Lung (tissue), 12 donors: ENCODE measurements around the gene PLA2G2F. TPM values are rescaled to one million over a fixed set of nuclear protein-coding genes. Genes with fewer than 3 reads are reported as not detected.

Source experiments
- ATAC-seq: fragments of 200-7000 bp; cut with Tn5 transposase; one replicate; pipeline ENCODE4 v1.9.1; 2020; ENCODE audit warnings: moderate number of reproducible peaks; ENCODE audit not compliant: insufficient read depth, low FRiP score
- DNase-seq, 3 donors: peaks; one replicate each; pipeline ENCODE4 v3.0.0-alpha.2; 2013 to 2017
- H3K27ac ChIP-seq, 2 donors: one replicate each; pipeline ENCODE4 v1.5.1; 2013; ENCODE audit warnings: mild to moderate bottlenecking in 2 of 2, moderate library complexity in 2 of 2, control low read depth in 1 of 2, inconsistent platforms in 1 of 2, low read depth in 1 of 2, low read length in 1 of 2
- H3K27me3 ChIP-seq, 3 donors: one replicate each; pipeline ENCODE4 v1.5.1; 2013; ENCODE audit warnings: low read length in 2 of 3; ENCODE audit not compliant: control insufficient read depth in 3 of 3, insufficient read depth in 3 of 3
- H3K36me3 ChIP-seq, 4 donors: one replicate each; pipeline ENCODE4 v1.5.1; 2013; ENCODE audit warnings: low read length in 4 of 4, mild to moderate bottlenecking in 1 of 4, moderate library complexity in 1 of 4; ENCODE audit not compliant: control insufficient read depth in 4 of 4, insufficient read depth in 4 of 4
- H3K4me1 ChIP-seq, 5 donors: one replicate each; pipeline ENCODE4 v1.5.1; 2013; ENCODE audit warnings: low read length in 5 of 5, mild to moderate bottlenecking in 2 of 5, moderate library complexity in 1 of 5; ENCODE audit not compliant: control insufficient read depth in 5 of 5, insufficient read depth in 5 of 5
- H3K4me3 ChIP-seq: one replicate; pipeline ENCODE4 v1.5.1; 2013; ENCODE audit warnings: mild to moderate bottlenecking, control low read depth, moderate library complexity
- H3K9ac ChIP-seq, 2 donors: one replicate each; pipeline ENCODE4 v1.5.1; 2013; ENCODE audit warnings: low read length in 2 of 2, control low read depth in 1 of 2; ENCODE audit not compliant: insufficient read depth in 1 of 2
- H3K9me3 ChIP-seq, 4 donors: one replicate each; pipeline ENCODE4 v1.5.1; 2013; ENCODE audit warnings: low read length in 3 of 4, mild to moderate bottlenecking in 1 of 4, moderate library complexity in 1 of 4; ENCODE audit not compliant: control insufficient read depth in 4 of 4, insufficient read depth in 3 of 4
- WGBS, 2 donors: extraction: QIAGEN DNeasy Blood & Tissue Kit; methylation state at CpG; one replicate each; pipeline ENCODE4 v1.1.7; 2013; 5-methylcytosine and 5-hydroxymethylcytosine counted together
- polyA plus RNA-seq, 2 donors: library from polyadenylated mRNA; stranded (reverse); fragments of 200-250 nt; gene quantifications; one replicate each; pipeline ENCODE4 v1.2.1, GENCODE V29; 2013
- total RNA-seq, 2 donors: library from RNA; depleted of rRNA in 1 of 2; stranded (reverse); fragments of >200 nt in 1 of 2; gene quantifications; one replicate each; pipeline ENCODE4 v1.2.1, GENCODE V29; 2014 to 2021
- TF ChIP-seq, protein P1 (sequence below): IDR thresholded peaks from 2 replicates; pipeline ENCODE4 v1.5.1; 2012; ENCODE audit warnings: mild to moderate bottlenecking; ENCODE audit errors: control extremely low read depth, extremely low read depth
- donor health status: control.
- donor health status: control.
- donor health status: Bipolar disorder and iron deficiency.
- donor health status: healthy.
- donor health status: DM: yes; HTN: yes; CAD: no.

The PLA2G2F gene
- total and polyA plus RNA-seq, 4 donors = not detected

DNA sequence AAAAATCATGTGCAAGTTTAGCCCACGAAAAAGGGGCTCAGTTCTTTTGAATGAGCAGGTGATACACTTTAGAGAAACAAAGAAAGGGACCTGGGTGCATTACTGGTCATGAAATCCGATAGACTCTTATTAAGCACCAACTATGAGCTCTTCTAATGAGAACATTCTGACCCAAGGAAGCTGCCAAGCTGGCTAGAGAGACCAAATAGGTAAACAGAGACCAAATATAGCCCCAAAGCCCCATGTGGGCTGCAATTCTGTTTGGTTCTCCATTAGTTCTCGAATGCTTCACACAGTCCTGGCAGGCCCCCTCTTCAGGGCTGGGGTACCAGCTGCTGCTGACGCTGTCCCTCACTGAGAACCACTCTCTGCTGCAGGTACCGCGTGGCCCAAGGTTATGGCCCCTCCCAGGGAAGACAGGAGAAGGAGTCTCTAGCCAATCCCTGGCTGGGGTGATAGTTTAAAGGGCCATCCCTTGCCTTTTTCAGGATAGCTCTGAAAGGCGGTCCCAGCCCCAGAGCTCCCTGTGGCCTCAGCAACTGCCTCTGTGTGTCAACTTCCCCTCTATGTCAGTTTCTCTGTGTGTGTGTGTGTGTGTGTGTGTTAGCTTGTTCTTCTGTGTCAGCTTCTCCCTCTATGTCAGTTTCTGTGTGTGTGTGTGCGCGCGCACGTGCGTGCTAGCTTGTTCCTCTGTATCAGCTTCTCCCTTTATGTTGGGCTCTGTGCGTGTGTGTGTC lies 39.7 kb downstream of the PLA2G2F start:
- H3K27ac ChIP-seq = no peak overlapping the region
- H3K9ac ChIP-seq = no peak overlapping the region
- peaks cover 0 to 5% (median 0%) of the 10 kb centered on the region in 4 donors for H3K9me3 ChIP-seq
- H3K4me3 ChIP-seq = no peak overlapping the region
- no peaks in the 10 kb centered on the region for H3K27me3 ChIP-seq
- no peaks in the 10 kb centered on the region for H3K36me3 ChIP-seq
- no peak for DNase-seq
- H3K4me1 ChIP-seq = no peaks in the 10 kb centered on the region
- TF ChIP-seq, protein P1, sequence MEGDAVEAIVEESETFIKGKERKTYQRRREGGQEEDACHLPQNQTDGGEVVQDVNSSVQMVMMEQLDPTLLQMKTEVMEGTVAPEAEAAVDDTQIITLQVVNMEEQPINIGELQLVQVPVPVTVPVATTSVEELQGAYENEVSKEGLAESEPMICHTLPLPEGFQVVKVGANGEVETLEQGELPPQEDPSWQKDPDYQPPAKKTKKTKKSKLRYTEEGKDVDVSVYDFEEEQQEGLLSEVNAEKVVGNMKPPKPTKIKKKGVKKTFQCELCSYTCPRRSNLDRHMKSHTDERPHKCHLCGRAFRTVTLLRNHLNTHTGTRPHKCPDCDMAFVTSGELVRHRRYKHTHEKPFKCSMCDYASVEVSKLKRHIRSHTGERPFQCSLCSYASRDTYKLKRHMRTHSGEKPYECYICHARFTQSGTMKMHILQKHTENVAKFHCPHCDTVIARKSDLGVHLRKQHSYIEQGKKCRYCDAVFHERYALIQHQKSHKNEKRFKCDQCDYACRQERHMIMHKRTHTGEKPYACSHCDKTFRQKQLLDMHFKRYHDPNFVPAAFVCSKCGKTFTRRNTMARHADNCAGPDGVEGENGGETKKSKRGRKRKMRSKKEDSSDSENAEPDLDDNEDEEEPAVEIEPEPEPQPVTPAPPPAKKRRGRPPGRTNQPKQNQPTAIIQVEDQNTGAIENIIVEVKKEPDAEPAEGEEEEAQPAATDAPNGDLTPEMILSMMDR = no peak
- no peak for ATAC-seq
- WGBS, 2 donors = 82 to 88% methylated on average over 13 of the region's 13 CpGs

DNA sequence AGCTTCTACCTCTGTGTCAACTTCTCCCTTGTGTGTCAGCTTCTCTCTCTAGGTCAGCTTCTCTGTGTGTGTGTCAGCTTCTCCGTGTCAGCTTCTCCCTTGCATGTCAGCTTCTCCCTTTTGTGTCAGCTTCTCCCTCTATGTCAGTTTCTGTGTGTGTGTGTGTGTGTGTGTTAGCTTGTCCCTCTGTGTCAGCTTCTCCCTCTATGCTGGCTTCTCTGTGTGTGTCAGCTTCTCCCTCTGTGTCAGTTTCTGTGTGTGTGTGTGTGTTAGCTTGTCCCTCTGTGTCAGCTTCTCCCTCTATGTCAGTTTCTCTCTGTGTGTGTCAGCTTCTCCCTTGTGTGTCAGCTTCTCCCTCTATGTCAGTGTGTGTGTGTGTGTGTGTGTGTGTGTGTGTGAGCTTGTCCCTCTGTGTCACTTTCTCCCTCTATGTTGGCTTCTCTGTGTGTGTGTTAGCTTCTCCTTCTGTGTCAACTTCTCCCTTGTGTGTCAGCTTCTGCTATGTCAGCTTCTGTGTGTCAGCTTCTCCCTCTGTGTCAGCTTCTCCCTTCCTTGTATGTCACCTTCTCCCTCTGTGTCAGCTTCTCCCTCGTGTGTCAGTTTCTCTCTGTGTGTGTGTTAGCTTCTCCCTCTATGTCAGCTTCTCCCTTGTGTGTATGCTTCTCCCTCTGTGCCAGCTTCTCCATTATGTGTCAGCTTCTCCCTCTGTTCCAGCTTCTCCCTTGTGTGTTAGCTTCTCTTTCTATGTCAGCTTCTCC lies 40.4 kb downstream of the PLA2G2F start:
- Histone ChIP-seq H3K36me3 (no peaks in the 10 kb centered on the region), H3K9ac (no peak overlapping the region), H3K4me3 (no peak overlapping the region), H3K27me3 (peaks cover 0 to 6% (median 0%) of the 10 kb centered on the region in 3 donors), H3K9me3 (peaks cover 0 to 5% (median 0%) of the 10 kb centered on the region in 4 donors), H3K27ac (no peak overlapping the region), H3K4me1 (no peaks in the 10 kb centered on the region)
- DNase-seq (no peak), ATAC-seq (no peak)
- TF ChIP-seq, protein P1 = no peak
- 84 to 97% methylated on average over 2 of the region's 2 CpGs for WGBS, 2 donors

DNA sequence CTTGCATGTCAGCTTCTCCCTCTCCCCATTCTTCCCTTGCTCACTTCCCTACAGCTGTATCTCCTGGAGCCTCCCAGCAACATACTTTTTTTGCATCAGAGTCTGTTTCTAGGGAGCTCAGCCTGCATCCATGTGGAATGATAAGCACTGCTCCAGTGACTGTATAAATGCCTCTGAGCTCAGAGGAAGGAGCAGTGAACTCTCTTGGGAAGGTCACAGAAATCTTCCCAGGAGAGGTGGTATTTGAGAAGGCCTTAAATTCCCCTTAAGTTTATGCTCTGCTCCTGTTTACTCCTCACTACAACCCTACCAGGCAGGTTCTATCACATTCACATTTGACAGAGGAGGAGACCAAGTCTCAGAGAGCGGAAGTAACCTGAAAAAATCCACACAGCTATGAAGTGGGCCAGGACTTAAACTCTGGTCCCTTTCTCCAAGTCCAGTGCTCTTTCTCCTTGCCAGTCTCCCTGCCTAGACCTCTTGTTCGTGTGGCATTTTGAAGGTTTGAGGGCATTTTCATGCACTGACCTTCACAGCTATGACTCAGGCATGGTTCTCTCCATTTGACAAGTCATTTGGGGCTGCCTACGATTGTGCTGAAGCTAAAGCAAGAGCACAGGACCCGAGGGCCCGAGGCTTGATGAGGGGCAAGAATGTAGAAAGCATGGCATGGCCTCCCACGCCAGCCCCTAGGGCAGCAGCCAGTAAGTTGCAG lies 41.2 kb downstream of the PLA2G2F start:
- H3K27ac ChIP-seq = no peak overlapping the region
- DNase-seq (no peak), ATAC-seq (no peak)
- H3K36me3 ChIP-seq = no peaks in the 10 kb centered on the region
- H3K9ac ChIP-seq = no peak overlapping the region
- H3K4me3 ChIP-seq = no peak overlapping the region
- peaks cover 0 to under 1% (median 0%) of the 10 kb centered on the region in 5 donors for H3K4me1 ChIP-seq
- 82 to 85% methylated on average over 6 of the region's 6 CpGs for whole genome bisulfite sequencing, 2 donors
- peaks cover 0 to 5% (median 0%) of the 10 kb centered on the region in 4 donors for H3K9me3 ChIP-seq
- TF ChIP-seq, protein P1 = no peak
- peaks cover 0 to 7% (median 0%) of the 10 kb centered on the region in 3 donors for H3K27me3 ChIP-seq
